HG03196 (cell line): ENCODE measurements around the gene PPP3R1.

Experiments used
- ATAC-seq: cut with Tn5 transposase; IDR thresholded peaks from one replicate; pipeline ENCODE4 v1.9.1; 2021; ENCODE audit not compliant: unreplicated experiment

The PPP3R1 gene

GRCh38 chr2:68252400-68253218 is at the start of gene PPP3R1:
PPP3R1 (minus strand) TSS chr2:68252532; CDS start chr2:68252127, 405 bp downstream.
- ATAC-seq, result peak; percentile 83

GRCh38 chr2:68295516-68295915 is 43.2 kb upstream of the PPP3R1 start:
- ATAC-seq, result no peak

GRCh38 chr2:68294913-68295312 is 42.6 kb upstream of the PPP3R1 start:
- no peak for ATAC-seq

- ATAC-seq, result no peak
These were observed 41.9 kb upstream of the PPP3R1 start for GRCh38 chr2:68294187-68294586.

- no peak for ATAC-seq
These were observed 41.4 kb upstream of the PPP3R1 start for GRCh38 chr2:68293755-68294154.

GRCh38 chr2:68293024-68293423 is 40.7 kb upstream of the PPP3R1 start:
- ATAC-seq, result no peak

- ATAC-seq, result no peak
These were observed 39.9 kb upstream of the PPP3R1 start for GRCh38 chr2:68292108-68292710.

- ATAC-seq, result no peak
These were observed 39.0 kb upstream of the PPP3R1 start for GRCh38 chr2:68291314-68291713.

GRCh38 chr2:68290901-68291300 is 38.6 kb upstream of the PPP3R1 start:
- ATAC-seq, result no peak

- no peak for ATAC-seq
These were observed 35.5 kb upstream of the PPP3R1 start for GRCh38 chr2:68287580-68288441.

- no peak for ATAC-seq
These were observed 32.6 kb upstream of the PPP3R1 start for GRCh38 chr2:68284896-68285295.

GRCh38 chr2:68283419-68283812 is 31.1 kb upstream of the PPP3R1 start:
- no peak for ATAC-seq

- no peak for ATAC-seq
These were observed 30.6 kb upstream of the PPP3R1 start for GRCh38 chr2:68282811-68283418.

GRCh38 chr2:68280796-68281195 is 28.5 kb upstream of the PPP3R1 start:
- no peak for ATAC-seq

- ATAC-seq, result no peak
These were observed 28.0 kb upstream of the PPP3R1 start for GRCh38 chr2:68280348-68280747.

- ATAC-seq, result no peak
These were observed 27.4 kb upstream of the PPP3R1 start for GRCh38 chr2:68279691-68280090.

- ATAC-seq, result no peak
These were observed 25.8 kb upstream of the PPP3R1 start for GRCh38 chr2:68278169-68278568.

- ATAC-seq, result no peak
These were observed 21.7 kb upstream of the PPP3R1 start for GRCh38 chr2:68274022-68274421.

GRCh38 chr2:68272246-68272994 is 20.1 kb upstream of the PPP3R1 start:
- ATAC-seq, result no peak

- ATAC-seq, result no peak
These were observed 14.3 kb upstream of the PPP3R1 start for GRCh38 chr2:68266655-68267054.
